GM23248 (cell line): Measurements from ENCODE around the gene GTF2IRD1. TPM values are rescaled to one million over a fixed set of nuclear protein-coding genes. Genes with fewer than 3 reads are reported as not detected.

Experiments used
- DNase-seq: peaks from one replicate; pipeline ENCODE4 v3.0.0-alpha.2; 2015
- H2AFZ ChIP-seq: fragments of 200-600 bp; sonication (generic); 2 replicates; pipeline ENCODE4 v1.6.1; 2016; ENCODE audit warnings: antibody characterized with exemption
- H3F3A ChIP-seq: fragments of 200-600 bp; sonication (generic); 2 replicates; pipeline ENCODE4 v1.6.1; 2016; ENCODE audit warnings: mild to moderate bottlenecking, antibody characterized with exemption, mixed run types; ENCODE audit not compliant: insufficient read depth
- H3K27ac ChIP-seq: fragments of 200-600 bp; sonication (generic); 2 replicates; pipeline ENCODE4 v1.5.1; 2016; ENCODE audit warnings: mild to moderate bottlenecking
- H3K27me3 ChIP-seq: fragments of 200-600 bp; sonication (generic); replicated peaks from 2 replicates; pipeline ENCODE4 v1.6.1; 2016; ENCODE audit warnings: mild to moderate bottlenecking; ENCODE audit not compliant: insufficient read depth
- H3K36me3 ChIP-seq: fragments of 200-600 bp; sonication (generic); 2 replicates; pipeline ENCODE4 v1.6.1; 2016; ENCODE audit warnings: low read depth, mild to moderate bottlenecking
- H3K4me1 ChIP-seq: fragments of 200-600 bp; sonication (generic); 2 replicates; pipeline ENCODE4 v1.6.1; 2016; ENCODE audit warnings: mild to moderate bottlenecking; ENCODE audit not compliant: insufficient read depth
- H3K4me2 ChIP-seq: fragments of 200-600 bp; sonication (generic); one replicate; pipeline ENCODE4 v1.6.1; 2016; ENCODE audit warnings: mild to moderate bottlenecking; ENCODE audit not compliant: unreplicated experiment
- H3K4me3 ChIP-seq: fragments of 200-600 bp; sonication (generic); 2 replicates; pipeline ENCODE4 v1.5.1; 2016; ENCODE audit warnings: mild to moderate bottlenecking
- H3K79me2 ChIP-seq: fragments of 200-600 bp; sonication (generic); 2 replicates; pipeline ENCODE4 v1.6.1; 2016; ENCODE audit warnings: mild to moderate bottlenecking; ENCODE audit not compliant: insufficient read depth
- H3K9ac ChIP-seq: fragments of 200-600 bp; sonication (generic); 2 replicates; pipeline ENCODE4 v1.6.1; 2016; ENCODE audit warnings: mild to moderate bottlenecking
- H3K9me2 ChIP-seq: fragments of 200-600 bp; sonication (generic); 2 replicates; pipeline ENCODE4 v1.6.1; 2016; ENCODE audit warnings: mixed run types, mild to moderate bottlenecking, moderate library complexity; ENCODE audit not compliant: insufficient read depth
- H3K9me3 ChIP-seq: fragments of 200-600 bp; sonication (generic); one replicate; pipeline ENCODE4 v1.6.1; 2017; ENCODE audit warnings: low read depth
- H4K20me1 ChIP-seq: fragments of 200-600 bp; sonication (generic); 2 replicates; pipeline ENCODE4 v1.6.0; 2016; ENCODE audit not compliant: insufficient read depth
- EZH2 ChIP-seq: fragments of 200-600 bp; sonication (generic); IDR thresholded peaks from 2 replicates; pipeline ENCODE4 v1.6.1; 2018; ENCODE audit warnings: antibody characterized with exemption, mild to moderate bottlenecking; ENCODE audit not compliant: insufficient read depth, poor library complexity, severe bottlenecking
- EZH2phosphoT487 ChIP-seq: fragments of 200-600 bp; sonication (generic); IDR thresholded peaks from 2 replicates; pipeline ENCODE4 v1.6.1; 2018; ENCODE audit warnings: antibody characterized with exemption, moderate library complexity, mild to moderate bottlenecking, low read depth; ENCODE audit not compliant: insufficient read depth
- WGBS, 2 experiments: methylation state at CpG; one replicate each; pipeline ENCODE4 v1.1.6; 2015 to 2017; ENCODE audit warnings: low lambda C conversion rate in 2 of 2, low coverage in 1 of 2; ENCODE audit errors: missing lambda C conversion rate in 2 of 2; 5-methylcytosine and 5-hydroxymethylcytosine counted together
- in situ Hi-C: fragments of 300-500 bp; cut with MboI; formaldehyde crosslinking; loops from 2 replicates; pipeline ENCODE4 v1.15.0; 2020
- polyA plus RNA-seq: library from polyadenylated mRNA; unstranded; fragments of >200 nt; fragmentation: Nextera tagmentation; extraction: Ambion mirVana; gene quantifications from 2 replicates; pipeline ENCODE4 v1.2.1, GENCODE V29; 2016
- total RNA-seq: library from RNA; depleted of rRNA; stranded (reverse); fragments of >200 nt; shearing (Covaris generic); gene quantifications from 2 replicates; pipeline ENCODE4 v1.2.3, GENCODE V29; 2014

Gene GTF2IRD1
- total and polyA plus RNA-seq, 2 experiments from 2014 or later, result 3.7 to 6.6 TPM

DNA sequence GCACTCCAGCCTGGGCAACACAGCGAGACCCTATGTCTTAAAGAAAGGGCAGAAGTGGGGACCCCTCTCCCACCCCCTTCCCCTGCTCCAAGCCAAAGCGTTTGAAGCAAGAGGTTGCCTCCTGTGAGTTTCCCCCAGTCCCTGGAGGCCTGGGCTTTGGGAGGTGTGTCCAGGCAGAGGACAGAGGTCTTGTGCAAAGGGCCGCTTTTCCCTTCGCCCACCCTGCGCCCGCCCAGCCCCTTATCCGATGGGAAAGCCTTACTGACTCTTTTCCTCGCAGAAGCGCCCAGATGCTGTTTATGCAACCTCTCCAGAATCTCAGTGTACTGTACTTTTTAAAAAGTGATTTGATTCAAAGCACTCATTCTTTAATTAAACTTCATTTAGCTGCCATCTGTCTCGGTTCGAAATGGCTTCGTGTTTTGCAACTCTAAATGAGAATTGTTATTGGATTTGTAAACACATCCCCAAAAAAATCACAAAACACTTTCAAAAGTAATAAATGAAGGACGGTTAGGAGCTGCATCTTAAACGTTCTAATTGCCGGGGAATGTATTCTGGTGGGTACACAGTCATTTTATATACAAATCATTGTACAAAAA lies 153.3 kb downstream of the GTF2IRD1 start:
- H3K4me1 ChIP-seq, result peaks cover 7% of the 10 kb centered on the region
- H3K36me3 ChIP-seq, result no peaks in the 10 kb centered on the region
- peaks cover 6% of the 10 kb centered on the region; the same call in 1 of the 2 replicates for H3F3A ChIP-seq
- no peak overlapping the region for H3K27ac ChIP-seq
- WGBS, 2 experiments, result 26 to 33% methylated on average over 14 to 15 of the region's 15 CpGs
- peak overlapping the region; percentile 47; the same call in 1 of the 2 replicates for H3K9ac ChIP-seq
- H3K4me2 ChIP-seq, result peak overlapping the region; percentile 44
- H3K9me3 ChIP-seq, result no peaks in the 10 kb centered on the region
- no peak for DNase-seq
- H3K79me2 ChIP-seq, result no peaks in the 10 kb centered on the region
- H3K27me3 ChIP-seq, result no peaks in the 10 kb centered on the region
- H3K4me3 ChIP-seq, result peak overlapping the region; percentile 23
- TF ChIP-seq EZH2, result no peak
- TF ChIP-seq EZH2phosphoT487, result no peak
- H3K9me2 ChIP-seq, result no peaks in the 10 kb centered on the region
- in situ Hi-C loops, result no loop called here
- H4K20me1 ChIP-seq, result no peaks in the 10 kb centered on the region
- H2AFZ ChIP-seq, result peak overlapping the region; percentile 73

DNA sequence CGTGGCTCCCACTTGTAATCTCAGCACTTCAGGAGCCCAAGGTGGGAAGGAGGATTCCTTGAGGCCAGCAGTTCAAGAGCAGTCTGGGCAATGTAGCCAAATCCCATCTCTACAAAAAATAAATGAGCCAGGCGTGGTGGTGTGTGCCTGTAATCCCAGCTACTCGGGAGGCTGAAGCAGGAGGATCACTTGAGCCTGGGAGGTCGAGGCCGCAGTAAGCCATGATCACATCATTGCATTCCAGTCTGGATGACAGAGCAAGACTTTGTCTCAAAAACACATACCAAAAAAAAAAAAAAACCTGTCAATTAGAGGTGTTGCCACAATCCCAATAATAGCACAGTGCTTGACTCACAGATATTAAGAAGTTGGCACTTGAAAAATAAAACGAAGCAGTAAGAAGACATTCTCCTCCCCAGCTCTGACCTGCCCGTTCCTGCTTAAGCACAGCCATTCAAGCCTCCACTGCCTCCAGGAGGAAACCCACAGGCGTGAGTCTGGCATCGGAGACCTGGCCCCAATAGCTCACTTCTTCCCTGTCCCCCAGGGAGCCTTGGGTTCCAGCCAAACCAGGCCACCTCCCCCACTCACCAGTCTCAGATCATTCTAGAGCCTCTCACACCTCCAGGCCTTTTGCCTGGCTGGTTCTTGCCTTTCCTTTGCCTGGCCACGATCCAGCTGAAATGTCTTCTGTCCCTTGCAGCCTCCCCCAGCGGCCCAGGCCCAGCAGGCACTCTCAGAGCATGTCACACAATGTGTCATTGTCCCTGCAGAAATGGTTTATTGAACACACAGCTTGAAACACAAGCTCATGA lies 158.5 kb downstream of the GTF2IRD1 start:
- H3K36me3 ChIP-seq, result no peaks in the 10 kb centered on the region
- in situ Hi-C loops, result no loop called here
- H3K4me3 ChIP-seq, result no peak overlapping the region
- 75% methylated on average over 11 of the region's 11 CpGs for WGBS, 2 experiments
- no peak overlapping the region for H3K4me2 ChIP-seq
- no peaks in the 10 kb centered on the region for H3K4me1 ChIP-seq
- no peaks in the 10 kb centered on the region for H4K20me1 ChIP-seq
- no peak overlapping the region for H2AFZ ChIP-seq
- no peak overlapping the region for H3K9ac ChIP-seq
- no peaks in the 10 kb centered on the region for H3K9me2 ChIP-seq
- peak; percentile 29 for DNase-seq
- H3K27ac ChIP-seq, result no peak overlapping the region
- H3F3A ChIP-seq, result no peaks in the 10 kb centered on the region
- H3K27me3 ChIP-seq, result no peaks in the 10 kb centered on the region
- no peaks in the 10 kb centered on the region for H3K9me3 ChIP-seq
- H3K79me2 ChIP-seq, result no peaks in the 10 kb centered on the region
- no peak for TF ChIP-seq EZH2
- no peak for TF ChIP-seq EZH2phosphoT487

DNA sequence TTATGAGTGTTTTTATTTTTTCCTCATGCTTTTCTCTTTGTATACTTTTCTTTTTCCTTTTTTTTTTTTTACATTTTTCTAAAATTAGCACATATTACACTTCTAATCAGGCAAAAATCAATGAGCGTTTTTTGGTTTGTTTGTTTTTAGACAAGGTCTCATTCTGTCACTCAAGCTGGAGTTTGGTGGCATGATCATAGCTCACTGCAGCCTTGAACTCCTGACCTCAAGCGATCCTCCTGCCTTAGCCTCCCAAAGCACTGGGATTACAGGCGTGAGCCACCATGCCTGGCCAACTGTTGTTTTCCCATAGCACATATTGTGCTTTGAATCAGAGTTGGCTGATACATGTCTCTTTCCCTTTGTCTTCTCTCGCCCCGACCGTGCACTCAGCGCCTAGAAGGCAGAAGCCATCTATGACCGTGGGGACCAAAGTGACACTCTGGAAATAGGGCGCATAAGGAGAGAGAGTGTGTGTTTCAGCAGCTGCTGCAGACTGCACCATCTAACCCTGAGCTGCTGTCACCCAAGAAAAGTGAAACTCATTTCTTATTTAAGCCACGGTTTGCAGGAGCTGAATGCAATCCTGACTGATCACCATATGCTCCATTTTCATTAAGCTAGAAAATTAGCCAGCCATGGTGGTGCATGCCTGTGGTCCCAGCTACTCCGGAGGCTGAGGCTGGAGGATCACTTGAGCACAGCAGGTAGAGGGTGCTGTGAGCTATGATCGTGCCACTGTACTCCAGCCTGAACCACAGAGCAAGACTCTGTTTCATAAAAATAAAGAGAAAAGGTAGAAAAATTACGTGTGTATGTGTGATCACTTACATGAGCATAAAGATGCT lies 162.5 kb downstream of the GTF2IRD1 start:
- H3K4me2 ChIP-seq, result no peak overlapping the region
- H3K79me2 ChIP-seq, result no peaks in the 10 kb centered on the region
- H3K4me3 ChIP-seq, result no peak overlapping the region
- H3K9me3 ChIP-seq, result no peaks in the 10 kb centered on the region
- no peaks in the 10 kb centered on the region for H3K9me2 ChIP-seq
- no peak overlapping the region for H3K27ac ChIP-seq
- TF ChIP-seq EZH2 (no peak), EZH2phosphoT487 (no peak)
- H4K20me1 ChIP-seq, result no peaks in the 10 kb centered on the region
- WGBS, 2 experiments, result 86 to 87% methylated on average over 13 of the region's 13 CpGs
- no peak for DNase-seq
- in situ Hi-C loops, result no loop called here
- H3K4me1 ChIP-seq, result no peaks in the 10 kb centered on the region
- H3K36me3 ChIP-seq, result no peaks in the 10 kb centered on the region
- no peak overlapping the region for H3K9ac ChIP-seq
- H3F3A ChIP-seq, result no peaks in the 10 kb centered on the region
- H2AFZ ChIP-seq, result no peak overlapping the region
- H3K27me3 ChIP-seq, result no peaks in the 10 kb centered on the region

DNA sequence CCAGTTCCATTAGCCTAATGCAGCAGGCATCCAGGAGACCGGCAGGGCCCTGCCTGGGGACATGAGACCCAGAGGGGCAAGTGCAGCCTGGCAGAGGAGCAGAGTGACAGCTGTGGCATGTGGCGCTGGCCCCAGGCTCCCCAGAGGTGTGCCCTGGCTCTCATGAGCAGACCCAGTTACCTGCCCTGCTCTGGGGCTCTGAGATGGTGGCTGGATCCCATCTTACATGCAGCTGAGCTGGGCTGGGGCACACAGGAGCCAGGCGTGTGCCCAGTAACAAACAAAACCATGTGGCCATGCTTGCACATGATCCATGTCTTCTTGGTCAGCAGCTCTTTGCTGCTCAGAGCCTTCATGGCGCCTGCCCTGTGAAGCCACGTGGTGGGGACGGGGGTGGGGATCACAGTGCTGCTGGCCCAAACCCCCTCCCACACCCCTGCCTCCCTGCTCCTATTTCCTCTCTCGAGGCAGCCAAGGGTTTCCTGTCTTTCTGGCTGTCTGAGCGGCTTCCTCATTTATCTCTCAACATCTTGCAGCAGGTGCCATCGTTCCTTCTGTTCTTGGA lies 163.6 kb downstream of the GTF2IRD1 start:
- no peak overlapping the region for H3K9ac ChIP-seq
- no peak overlapping the region for H3K4me3 ChIP-seq
- H3K4me2 ChIP-seq, result no peak overlapping the region
- no peaks in the 10 kb centered on the region for H3F3A ChIP-seq
- no peaks in the 10 kb centered on the region for H4K20me1 ChIP-seq
- no peak for DNase-seq
- WGBS, 2 experiments, result 67 to 68% methylated on average over 9 of the region's 9 CpGs
- H3K9me3 ChIP-seq, result no peaks in the 10 kb centered on the region
- TF ChIP-seq EZH2 (no peak), EZH2phosphoT487 (no peak)
- H3K79me2 ChIP-seq, result no peaks in the 10 kb centered on the region
- in situ Hi-C loops, result no loop called here
- no peaks in the 10 kb centered on the region for H3K9me2 ChIP-seq
- no peak overlapping the region for H2AFZ ChIP-seq
- H3K4me1 ChIP-seq, result no peaks in the 10 kb centered on the region
- H3K27me3 ChIP-seq, result no peaks in the 10 kb centered on the region
- H3K27ac ChIP-seq, result no peak overlapping the region
- H3K36me3 ChIP-seq, result no peaks in the 10 kb centered on the region
